ENCODE measurements around the gene DTNBP1. TPM values are rescaled to one million over a fixed set of nuclear protein-coding genes. Genes with fewer than 3 reads are reported as not detected.

Gene DTNBP1
- polyA plus RNA-seq, 2 of the 4 experiments (the other 2 are of a cell fraction): 8.4 to 8.7 TPM

DNA sequence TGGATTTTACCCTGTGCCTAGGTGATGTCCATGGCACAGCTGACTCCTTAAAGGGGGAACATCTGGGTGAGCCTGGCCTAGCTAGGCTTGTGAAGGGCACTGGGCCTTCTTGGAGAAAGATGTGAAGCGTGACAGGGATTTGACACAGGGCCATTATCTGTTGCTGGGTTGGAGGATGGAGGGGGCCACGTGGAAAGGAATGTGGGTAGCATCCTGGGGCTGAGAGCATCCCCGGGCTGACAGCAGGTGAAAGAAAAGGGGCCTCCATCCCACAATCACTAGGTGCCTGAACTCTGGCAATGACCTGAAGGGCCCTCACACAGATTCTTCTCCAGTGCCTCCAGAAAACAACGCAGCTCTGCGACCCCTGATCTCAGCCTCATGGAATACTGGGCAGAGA is 124.7 kb downstream of the DTNBP1 start:
- POLR2A ChIA-PET: no interaction called here
- no peak overlapping the region for H3K4me3 ChIP-seq
- CTCF ChIA-PET: interaction anchor here (1.3 kb wide), 1 partner anchor 12 kb away, joined by 3 read pairs; no protein-coding TSS in a partner anchor
- H3K9me3 ChIP-seq: no peaks in the 10 kb centered on the region
- ATAC-seq (no peak), FAIRE-seq (no peak), DNase-seq (ENCODE audit: low read depth in 1 of 2, low spot score in 1 of 2) (no peak)
- no peak overlapping the region for H3K27ac ChIP-seq
- no peak overlapping the region for H3K4me2 ChIP-seq
- TF ChIP-seq ZSCAN20 (CRISPR knock-in tag; IDR thresholded peaks at IDR 0.05) (no peak), RAD21 (conservative IDR thresholded peaks at IDR 0.05 in 1 of 2, IDR thresholded peaks at IDR 0.05 in 1 of 2) (no peak), ESRRA (IDR thresholded peaks at IDR 0.05; ENCODE audit: borderline replicate concordance, low read length) (no peak), RARB (CRISPR knock-in tag; IDR thresholded peaks at IDR 0.05) (no peak), SREBF2 (IDR thresholded peaks at IDR 0.05) (no peak), PHF8 (IDR thresholded peaks at IDR 0.05; ENCODE audit: borderline replicate concordance, low read depth) (no peak), NPAS2 (CRISPR knock-in tag; IDR thresholded peaks at IDR 0.05; ENCODE audit: borderline replicate concordance) (no peak), MAZ (IDR thresholded peaks at IDR 0.05; ENCODE audit: borderline replicate concordance, low read depth, low read length) (no peak), CTCF (IDR thresholded peaks at IDR 0.05) (no peak), KDM5A (IDR thresholded peaks at IDR 0.05) (no peak), NFE2L2 (conservative IDR thresholded peaks at IDR 0.05; ENCODE audit: low read length) (no peak), FOSB (CRISPR knock-in tag; IDR thresholded peaks at IDR 0.05) (no peak), FOXS1 (CRISPR knock-in tag; IDR thresholded peaks at IDR 0.05) (no peak)
- TF ChIP-seq, protein P1, sequence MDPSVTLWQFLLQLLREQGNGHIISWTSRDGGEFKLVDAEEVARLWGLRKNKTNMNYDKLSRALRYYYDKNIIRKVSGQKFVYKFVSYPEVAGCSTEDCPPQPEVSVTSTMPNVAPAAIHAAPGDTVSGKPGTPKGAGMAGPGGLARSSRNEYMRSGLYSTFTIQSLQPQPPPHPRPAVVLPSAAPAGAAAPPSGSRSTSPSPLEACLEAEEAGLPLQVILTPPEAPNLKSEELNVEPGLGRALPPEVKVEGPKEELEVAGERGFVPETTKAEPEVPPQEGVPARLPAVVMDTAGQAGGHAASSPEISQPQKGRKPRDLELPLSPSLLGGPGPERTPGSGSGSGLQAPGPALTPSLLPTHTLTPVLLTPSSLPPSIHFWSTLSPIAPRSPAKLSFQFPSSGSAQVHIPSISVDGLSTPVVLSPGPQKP (IDR thresholded peaks at IDR 0.05; ENCODE audit: low read depth, low read length): no peak
- H3K4me1 ChIP-seq: no peaks in the 10 kb centered on the region
- WGBS (ENCODE audit: missing lambda C conversion rate): 90% methylated on average over 5 of the region's 5 CpGs

- Histone ChIP-seq H3K27ac (no peak overlapping the region), H3K4me1 (no peaks in the 10 kb centered on the region), H3K4me2 (no peak overlapping the region), H3K9me3 (no peaks in the 10 kb centered on the region), H3K4me3 (no peak overlapping the region)
- POLR2A ChIA-PET: interaction anchor here (0.6 kb wide), 1 partner anchor 1407 kb away, joined by 3 read pairs; no protein-coding TSS in a partner anchor
- no peak for ATAC-seq
- no peak for DNase-seq (ENCODE audit: low read depth in 1 of 2, low spot score in 1 of 2)
- CTCF ChIA-PET: no interaction called here
- WGBS (ENCODE audit: missing lambda C conversion rate): 85% methylated on average over 2 of the region's 4 CpGs
- no peak for FAIRE-seq
- TF ChIP-seq CHD4 (IDR thresholded peaks at IDR 0.05; ENCODE audit: borderline replicate concordance) (no peak), ESRRA (IDR thresholded peaks at IDR 0.05; ENCODE audit: borderline replicate concordance, low read length) (no peak), GATA3 (IDR thresholded peaks at IDR 0.05; ENCODE audit: borderline replicate concordance) (no peak), RNF2 (IDR thresholded peaks at IDR 0.05; ENCODE audit: borderline replicate concordance, low read depth) (no peak), FOSB (CRISPR knock-in tag; IDR thresholded peaks at IDR 0.05) (no peak), NR3C1 (IDR thresholded peaks at IDR 0.05) (no peak), HDAC2 (IDR thresholded peaks at IDR 0.05) (no peak), RCOR1 (IDR thresholded peaks at IDR 0.05; ENCODE audit: low read depth, low read length) (no peak), CHD2 (IDR thresholded peaks at IDR 0.05; ENCODE audit: low read length, partially characterized antibody) (no peak), HOXB13 (CRISPR knock-in tag; IDR thresholded peaks at IDR 0.05; ENCODE audit: low read depth) (no peak), RARB (CRISPR knock-in tag; IDR thresholded peaks at IDR 0.05) (no peak), BCL3 (IDR thresholded peaks at IDR 0.05) (no peak), RAD21 (conservative IDR thresholded peaks at IDR 0.05 in 1 of 2, IDR thresholded peaks at IDR 0.05 in 1 of 2) (no peak), MAFK (IDR thresholded peaks at IDR 0.05; ENCODE audit: partially characterized antibody) (no peak), ZNF302 (CRISPR knock-in tag; IDR thresholded peaks at IDR 0.05) (no peak), ATOH8 (CRISPR knock-in tag; IDR thresholded peaks at IDR 0.05; ENCODE audit: low read depth) (no peak), KDM5A (IDR thresholded peaks at IDR 0.05) (no peak)
These were observed 126.5 kb downstream of the DTNBP1 start for GRCh38 chr6:15536198-15536955.
